ENCODE measurements around the gene GSDME. TPM values are rescaled to one million over a fixed set of nuclear protein-coding genes. Genes with fewer than 3 reads are reported as not detected.

Gene GSDME
- total RNA-seq, 1 experiment from 2014 or later: 7.6 TPM

DNA sequence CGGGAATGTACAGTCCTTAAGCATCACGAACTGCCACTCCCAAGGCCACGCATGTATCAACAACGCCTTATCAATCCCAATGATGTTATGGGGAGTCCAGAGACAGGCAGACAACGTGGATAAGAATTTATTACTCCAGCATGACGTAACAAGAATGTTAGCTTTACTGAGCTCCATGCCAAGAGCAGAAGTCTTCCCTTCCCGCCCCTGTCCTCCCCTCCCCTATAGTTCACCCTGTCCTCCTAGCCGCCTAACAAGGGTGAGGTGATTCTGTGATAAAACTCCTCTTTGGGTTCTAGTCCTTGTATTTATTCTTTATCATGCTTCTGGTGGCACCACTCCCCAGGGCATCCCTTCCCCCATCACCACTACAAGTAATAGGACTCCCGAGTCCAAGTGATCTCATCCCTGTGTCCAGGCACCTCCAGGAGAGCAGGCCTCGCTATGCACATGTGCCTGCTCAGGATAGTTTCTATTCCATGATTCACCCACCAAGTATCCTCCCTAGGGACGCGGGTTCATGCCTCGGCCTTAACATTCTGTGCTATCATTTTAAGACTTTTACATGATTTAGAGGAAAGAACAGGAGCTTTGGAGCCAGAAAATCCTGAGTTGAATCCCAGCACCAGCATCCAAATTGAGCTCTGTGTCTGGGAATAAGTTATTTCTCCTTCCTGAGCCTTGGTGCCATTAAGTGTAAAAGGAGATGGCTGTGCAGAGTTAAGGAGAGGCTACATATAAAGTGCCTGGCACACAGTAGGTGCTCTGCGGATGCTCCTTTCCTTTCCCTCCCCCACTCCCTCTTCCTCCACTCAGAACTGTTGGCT, 15.4 kb downstream of the GSDME start:
- Histone ChIP-seq H3K27ac (ENCODE audit: low read depth, low read length) (no peak overlapping the region), H3K9ac (ENCODE audit: low read length) (no peak overlapping the region), H3K79me2 (ENCODE audit: insufficient read depth, low read length) (no peaks in the 10 kb centered on the region), H3K27me3 (ENCODE audit: insufficient read depth, low read length) (no peaks in the 10 kb centered on the region), H3K9me2 (ENCODE audit: insufficient read depth) (no peaks in the 10 kb centered on the region), H3K4me1 (ENCODE audit: control insufficient read depth in 1 of 2, insufficient read depth in 2 of 2, low read length in 2 of 2) (peaks cover 0 to 6% of the 10 kb centered on the region in 2 experiments; a peak in 1 of 4 replicates), H2AFZ (ENCODE audit: low read depth, low read length, poor library complexity, severe bottlenecking) (no peak overlapping the region), H3K4me2 (ENCODE audit: low read length) (no peak overlapping the region), H4K20me1 (ENCODE audit: insufficient read depth) (no peaks in the 10 kb centered on the region), H3K9me3 (ENCODE audit: control insufficient read depth in 1 of 2, insufficient read depth in 1 of 2, low read depth in 1 of 2, low read length in 2 of 2) (peaks cover 0 to 7% of the 10 kb centered on the region in 2 experiments; a peak in 1 of 4 replicates), H3K4me3 (replicated peaks in 1 of 2; ENCODE audit: low read depth in 1 of 2, low read length in 2 of 2) (no peak overlapping the region), H3K36me3 (ENCODE audit: control insufficient read depth in 1 of 2, insufficient read depth in 2 of 2, low read length in 2 of 2) (no peaks in the 10 kb centered on the region)
- ChIA-PET CTCF (no interaction called here), POLR2A (interaction anchor here (0.6 kb wide), 2 partner anchors 79 to 601 kb away, joined by 3 to 4 read pairs; no protein-coding TSS in a partner anchor), RAD21 (ENCODE audit: low non-redundant PET in 1 of 2, low total read pairs in 2 of 2, uncharacterized antibody in 2 of 2, unreplicated experiment in 2 of 2) (no interaction called here)
- DNase-seq (ENCODE audit: low read depth, low spot score) (no peak), ATAC-seq (no peak; the same call in 1 of the 2 replicates)
- TF ChIP-seq CTCF (IDR thresholded peaks at IDR 0.05 in 2 of 3, conservative IDR thresholded peaks at IDR 0.05 in 1 of 3; ENCODE audit: borderline replicate concordance in 1 of 3, insufficient read depth in 1 of 3, low read depth in 2 of 3, low read length in 2 of 3) (no peak), CEBPB (IDR thresholded peaks at IDR 0.05; ENCODE audit: low read depth) (no peak), CBX3 (IDR thresholded peaks at IDR 0.05; ENCODE audit: low read depth) (no peak), MAX (IDR thresholded peaks at IDR 0.05) (no peak), ATF3 (IDR thresholded peaks at IDR 0.05) (no peak), EGR1 (IDR thresholded peaks at IDR 0.05; ENCODE audit: low read depth) (no peak), SP1 (IDR thresholded peaks at IDR 0.05; ENCODE audit: low read depth) (no peak), ZNF274 (IDR thresholded peaks at IDR 0.05; ENCODE audit: low read depth, low read length) (no peak), SRF (IDR thresholded peaks at IDR 0.05; ENCODE audit: low read depth) (no peak), JUND (IDR thresholded peaks at IDR 0.05) (no peak), ELF1 (IDR thresholded peaks at IDR 0.05; ENCODE audit: borderline replicate concordance, low read depth) (no peak), FOSL1 (IDR thresholded peaks at IDR 0.05; ENCODE audit: low read depth) (no peak), POLR2AphosphoS5 (IDR thresholded peaks at IDR 0.05; ENCODE audit: low read depth, low read length) (no peak), EZH2 (IDR thresholded peaks at IDR 0.05) (no peak), ZFX (IDR thresholded peaks at IDR 0.05) (no peak)
- TF ChIP-seq, protein P1, sequence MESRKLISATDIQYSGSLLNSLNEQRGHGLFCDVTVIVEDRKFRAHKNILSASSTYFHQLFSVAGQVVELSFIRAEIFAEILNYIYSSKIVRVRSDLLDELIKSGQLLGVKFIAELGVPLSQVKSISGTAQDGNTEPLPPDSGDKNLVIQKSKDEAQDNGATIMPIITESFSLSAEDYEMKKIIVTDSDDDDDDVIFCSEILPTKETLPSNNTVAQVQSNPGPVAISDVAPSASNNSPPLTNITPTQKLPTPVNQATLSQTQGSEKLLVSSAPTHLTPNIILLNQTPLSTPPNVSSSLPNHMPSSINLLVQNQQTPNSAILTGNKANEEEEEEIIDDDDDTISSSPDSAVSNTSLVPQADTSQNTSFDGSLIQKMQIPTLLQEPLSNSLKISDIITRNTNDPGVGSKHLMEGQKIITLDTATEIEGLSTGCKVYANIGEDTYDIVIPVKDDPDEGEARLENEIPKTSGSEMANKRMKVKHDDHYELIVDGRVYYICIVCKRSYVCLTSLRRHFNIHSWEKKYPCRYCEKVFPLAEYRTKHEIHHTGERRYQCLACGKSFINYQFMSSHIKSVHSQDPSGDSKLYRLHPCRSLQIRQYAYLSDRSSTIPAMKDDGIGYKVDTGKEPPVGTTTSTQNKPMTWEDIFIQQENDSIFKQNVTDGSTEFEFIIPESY (IDR thresholded peaks at IDR 0.05; ENCODE audit: extremely low read depth, insufficient replicate concordance, low read length): no peak
- intact Hi-C loops (cut with micrococcal nuclease): no loop called here
- BruUV-seq (replicated peaks): no TSS peak
